GM12878 (cell line): ENCODE results near the gene RRAD. TPM values are rescaled to one million over a fixed set of nuclear protein-coding genes. Genes with fewer than 3 reads are reported as not detected.

Experiments
- ATAC-seq: fragments of 200-7000 bp; cut with Tn5 transposase; 3 replicates; pipeline ENCODE4 v1.9.1; 2020; ENCODE audit warnings: mild to moderate bottlenecking, moderate library complexity
- BruUV-seq: library from RNA; stranded (reverse); fragments of 400-500 nt; replicated peaks from 2 replicates; lab custom pipeline; 2021; lab: Mats Ljungman, UMichigan
- CTCF ChIA-PET: fragments of 300-600 bp; sonication (Branson Sonifier 250); formaldehyde crosslinking; extraction: SDS; loops from one replicate; lab custom pipeline; 2021; ENCODE audit warnings: inconsistent platforms; lab: Yijun Ruan, JAX
- POLR2A ChIA-PET: fragments of 350-600 bp; formaldehyde crosslinking; extraction: SDS; loops from one replicate; lab custom pipeline; 2021; ENCODE audit warnings: inconsistent platforms; lab: Charles Lee
- RAD21 ChIA-PET: fragments of 300-600 bp; sonication (Branson Sonifier 250); formaldehyde crosslinking; loops from one replicate; lab custom pipeline; 2023; ENCODE audit warnings: antibody characterized with exemption; ENCODE audit not compliant: unreplicated experiment; lab: Charles Lee
- SMC1A ChIA-PET: fragments of 300-600 bp; sonication (Branson Sonifier 250); formaldehyde crosslinking; loops from one replicate; lab custom pipeline; 2023; ENCODE audit not compliant: unreplicated experiment, uncharacterized antibody; lab: Charles Lee
- DNase-seq: peaks from one replicate; pipeline ENCODE4 v3.0.0-alpha.2; 2011; ENCODE audit warnings: low read depth, low spot score
- FAIRE-seq: peaks from 3 replicates; lab custom pipeline; 2011; peaks lifted over from hg19 to GRCh38; lab: Jason Lieb, UNC
- H2AFZ ChIP-seq: 2 replicates; pipeline ENCODE4 v1.6.0; 2011; ENCODE audit warnings: low read depth, low read length, control low read depth; ENCODE audit not compliant: control insufficient read depth
- H3K27ac ChIP-seq: 2 replicates; pipeline ENCODE4 v1.5.1; 2011; ENCODE audit warnings: control low read depth; ENCODE audit not compliant: control insufficient read depth, insufficient read depth
- H3K27me3 ChIP-seq, 2 experiments: replicated peaks in 1 of 2; 2 replicates each; pipeline versions ENCODE4 v1.6.0 to v1.6.1; 2011; ENCODE audit warnings: low read length in 1 of 2; ENCODE audit not compliant: control insufficient read depth in 2 of 2, insufficient read depth in 2 of 2
- H3K36me3 ChIP-seq, 2 experiments: 2 replicates each; pipeline ENCODE4 v1.5.1; 2011; ENCODE audit warnings: low read length in 1 of 2; ENCODE audit not compliant: control insufficient read depth in 2 of 2, insufficient read depth in 2 of 2
- H3K4me1 ChIP-seq: 2 replicates; pipeline ENCODE4 v1.6.1; 2011; ENCODE audit warnings: mild to moderate bottlenecking, low read length, moderate library complexity, mixed read lengths; ENCODE audit not compliant: control insufficient read depth, insufficient read depth
- H3K4me2 ChIP-seq: 2 replicates; pipeline ENCODE4 v1.6.0; 2011; ENCODE audit warnings: control low read depth; ENCODE audit not compliant: control insufficient read depth, insufficient read depth
- H3K4me3 ChIP-seq: fragments of 200-600 bp; sonication (generic); 2 replicates; pipeline ENCODE4 v1.5.1; 2016
- H3K79me2 ChIP-seq: 2 replicates; pipeline ENCODE4 v1.6.0; 2011; ENCODE audit warnings: low read length; ENCODE audit not compliant: control insufficient read depth, insufficient read depth
- H3K9ac ChIP-seq: 2 replicates; pipeline ENCODE4 v1.8.0; 2011; ENCODE audit warnings: low read length, control low read depth, mixed read lengths; ENCODE audit not compliant: control insufficient read depth, insufficient read depth
- H3K9me3 ChIP-seq: replicated peaks from 3 replicates; pipeline ENCODE4 v1.5.1; 2011; ENCODE audit warnings: mild to moderate bottlenecking, low read length; ENCODE audit not compliant: control insufficient read depth, insufficient read depth
- H4K20me1 ChIP-seq: 2 replicates; pipeline ENCODE4 v1.6.0; 2011; ENCODE audit not compliant: control insufficient read depth, insufficient read depth
- BCL11A ChIP-seq: IDR thresholded peaks from 2 replicates; pipeline ENCODE4 v1.6.1; 2011; ENCODE audit warnings: low read depth, low read length
- IRF4 ChIP-seq: IDR thresholded peaks from 2 replicates; pipeline ENCODE4 v1.6.1; 2011; ENCODE audit warnings: low read depth, low read length
- KDM1A ChIP-seq: fragments of 200-600 bp; sonication (generic); IDR thresholded peaks from 2 replicates; pipeline ENCODE4 v1.6.1; 2016; ENCODE audit warnings: borderline replicate concordance
- MYC ChIP-seq: IDR thresholded peaks from 2 replicates; pipeline ENCODE4 v1.6.1; 2011; ENCODE audit warnings: mild to moderate bottlenecking, low read length, moderate library complexity, inconsistent platforms; ENCODE audit not compliant: insufficient read depth, insufficient replicate concordance, insufficient read length, severe bottlenecking
- PML ChIP-seq: IDR thresholded peaks from 2 replicates; pipeline ENCODE4 v1.6.1; 2012; ENCODE audit warnings: low read length, inconsistent platforms
- SP1 ChIP-seq: IDR thresholded peaks from one replicate; pipeline ENCODE4 v1.6.1; 2011; ENCODE audit warnings: low read depth, low read length
- SREBF2 ChIP-seq: IDR thresholded peaks from 2 replicates; pipeline ENCODE4 v1.6.1; 2012; ENCODE audit warnings: mild to moderate bottlenecking, low read length
- WGBS: methylation state at CpG from one replicate; pipeline ENCODE4 v1.1.6; 2016; ENCODE audit warnings: low lambda C conversion rate; ENCODE audit not compliant: insufficient replicate concordance, insufficient coverage; ENCODE audit errors: missing lambda C conversion rate; 5-methylcytosine and 5-hydroxymethylcytosine counted together
- in situ Hi-C: fragments of 300-500 bp; cut with MboI; formaldehyde crosslinking; loops from 9 replicates; pipeline ENCODE4 v1.14.3; 2018; ENCODE audit warnings: mixed read lengths
- intact Hi-C: fragments of 100-400 bp; cut with micrococcal nuclease; formaldehyde crosslinking; loops from one replicate; pipeline ENCODE4 v1.14.2; 2022; ENCODE audit not compliant: unreplicated experiment
- polyA plus RNA-seq, 11 experiments: library from polyadenylated mRNA; depleted of rRNA in 4 of 11; unstranded in 6 of 11; stranded (reverse) in 5 of 11; fragments of >200 nt; fragmentation: Nextera tagmentation in 4 of 11; fragmentation: Illumina TruSeq in 1 of 11; extraction: Ambion mirVana in 4 of 11; extraction: Trizol in 1 of 11; gene quantifications; 1 replicate in 1 of 11; 2 replicates in 10 of 11; pipeline versions ENCODE4 v1.2.1 to v1.2.3, GENCODE V29; 2011 to 2016; ENCODE audit warnings: inconsistent platforms in 2 of 11, missing spikeins in 2 of 11, low read depth in 1 of 11
- total RNA-seq, 4 experiments: library from RNA; depleted of rRNA in 3 of 4; stranded (reverse); fragments of >200 nt in 3 of 4; fragmentation: Illumina TruSeq in 1 of 4; extraction: Trizol in 1 of 4; gene quantifications; 2 replicates each; pipeline versions ENCODE4 v1.2.1 to v1.2.3, GENCODE V29; 2013 to 2021
- TF ChIP-seq, protein P1 (sequence below): IDR thresholded peaks from 2 replicates; pipeline ENCODE4 v1.6.1; 2012; ENCODE audit warnings: mild to moderate bottlenecking, low read depth, low read length
- TF ChIP-seq, protein P2 (sequence below): IDR thresholded peaks from 2 replicates; pipeline ENCODE4 v1.6.1; 2011; ENCODE audit warnings: low read depth, mild to moderate bottlenecking, low read length, moderate library complexity, borderline replicate concordance; ENCODE audit errors: extremely low read depth
- TF ChIP-seq, protein P3 (sequence below): fragments of 450-650 bp; IDR thresholded peaks from 2 replicates; pipeline ENCODE4 v1.6.1; 2016; ENCODE audit warnings: mild to moderate bottlenecking, moderate library complexity, borderline replicate concordance
- TF ChIP-seq, protein P4 (sequence below): IDR thresholded peaks from 2 replicates; pipeline ENCODE4 v1.6.1; 2012; ENCODE audit warnings: low read depth, low read length, improper control_type of control experiment

Gene RRAD
- total and polyA plus RNA-seq, 10 of the 15 experiments (the other 5 are each of a cell fraction or from before 2014, with no cell fraction given): 0.11 to 8.5 (median 2.8) TPM

DNA sequence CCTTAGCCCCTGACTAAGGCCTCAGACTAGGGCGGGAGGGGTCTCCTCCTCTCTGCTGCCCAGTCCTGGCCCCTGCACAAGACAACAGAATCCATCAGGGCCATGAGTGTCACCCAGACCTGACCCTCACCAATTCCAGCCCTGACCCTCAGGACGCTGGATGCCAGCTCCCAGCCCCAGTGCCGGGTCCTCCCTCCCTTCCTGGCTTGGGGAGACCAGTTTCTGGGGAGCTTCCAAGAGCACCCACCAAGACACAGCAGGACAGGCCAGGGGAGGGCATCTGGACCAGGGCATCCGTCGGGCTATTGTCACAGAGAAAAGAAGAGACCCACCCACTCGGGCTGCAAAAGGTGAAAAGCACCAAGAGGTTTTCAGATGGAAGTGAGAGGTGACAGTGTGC, 48.4 kb upstream of the RRAD start (continued):
- TF ChIP-seq, protein P1, sequence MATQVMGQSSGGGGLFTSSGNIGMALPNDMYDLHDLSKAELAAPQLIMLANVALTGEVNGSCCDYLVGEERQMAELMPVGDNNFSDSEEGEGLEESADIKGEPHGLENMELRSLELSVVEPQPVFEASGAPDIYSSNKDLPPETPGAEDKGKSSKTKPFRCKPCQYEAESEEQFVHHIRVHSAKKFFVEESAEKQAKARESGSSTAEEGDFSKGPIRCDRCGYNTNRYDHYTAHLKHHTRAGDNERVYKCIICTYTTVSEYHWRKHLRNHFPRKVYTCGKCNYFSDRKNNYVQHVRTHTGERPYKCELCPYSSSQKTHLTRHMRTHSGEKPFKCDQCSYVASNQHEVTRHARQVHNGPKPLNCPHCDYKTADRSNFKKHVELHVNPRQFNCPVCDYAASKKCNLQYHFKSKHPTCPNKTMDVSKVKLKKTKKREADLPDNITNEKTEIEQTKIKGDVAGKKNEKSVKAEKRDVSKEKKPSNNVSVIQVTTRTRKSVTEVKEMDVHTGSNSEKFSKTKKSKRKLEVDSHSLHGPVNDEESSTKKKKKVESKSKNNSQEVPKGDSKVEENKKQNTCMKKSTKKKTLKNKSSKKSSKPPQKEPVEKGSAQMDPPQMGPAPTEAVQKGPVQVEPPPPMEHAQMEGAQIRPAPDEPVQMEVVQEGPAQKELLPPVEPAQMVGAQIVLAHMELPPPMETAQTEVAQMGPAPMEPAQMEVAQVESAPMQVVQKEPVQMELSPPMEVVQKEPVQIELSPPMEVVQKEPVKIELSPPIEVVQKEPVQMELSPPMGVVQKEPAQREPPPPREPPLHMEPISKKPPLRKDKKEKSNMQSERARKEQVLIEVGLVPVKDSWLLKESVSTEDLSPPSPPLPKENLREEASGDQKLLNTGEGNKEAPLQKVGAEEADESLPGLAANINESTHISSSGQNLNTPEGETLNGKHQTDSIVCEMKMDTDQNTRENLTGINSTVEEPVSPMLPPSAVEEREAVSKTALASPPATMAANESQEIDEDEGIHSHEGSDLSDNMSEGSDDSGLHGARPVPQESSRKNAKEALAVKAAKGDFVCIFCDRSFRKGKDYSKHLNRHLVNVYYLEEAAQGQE: no peak
- TF ChIP-seq, protein P2, sequence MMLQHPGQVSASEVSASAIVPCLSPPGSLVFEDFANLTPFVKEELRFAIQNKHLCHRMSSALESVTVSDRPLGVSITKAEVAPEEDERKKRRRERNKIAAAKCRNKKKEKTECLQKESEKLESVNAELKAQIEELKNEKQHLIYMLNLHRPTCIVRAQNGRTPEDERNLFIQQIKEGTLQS: no peak
- TF ChIP-seq PML: no peak

DNA sequence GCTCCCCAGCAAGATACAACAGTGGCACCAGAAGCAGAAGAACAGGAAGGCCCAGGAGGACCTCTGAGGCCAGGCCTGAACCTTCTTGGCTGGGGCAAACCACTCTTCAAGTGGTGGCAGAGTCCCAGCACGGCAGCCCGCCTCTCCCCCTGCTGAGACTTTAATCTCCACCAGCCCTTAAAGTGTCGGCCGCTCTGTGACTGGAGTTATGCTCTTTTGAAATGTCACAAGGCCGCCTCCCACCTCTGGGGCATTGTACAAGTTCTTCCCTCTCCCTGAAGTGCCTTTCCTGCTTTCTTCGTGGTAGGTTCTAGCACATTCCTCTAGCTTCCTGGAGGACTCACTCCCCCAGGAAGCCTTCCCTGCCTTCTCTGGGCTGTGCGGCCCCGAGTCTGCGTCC, 47.6 kb upstream of the RRAD start:
- ChIA-PET RAD21 (no interaction called here), SMC1A (no interaction called here), CTCF (interaction anchor here (1.0 to 1.2 kb wide), 2 partner anchors 12 to 20 kb away, joined by 3 to 4 read pairs; partner anchors contain the start of gene CES3), POLR2A (no interaction called here)
- H3K27me3 ChIP-seq: no peaks in the 10 kb centered on the region; a peak in 1 of 4 replicates
- H3K27ac ChIP-seq: no peak overlapping the region
- H3K9ac ChIP-seq: no peak overlapping the region
- no peak for ATAC-seq
- H2AFZ ChIP-seq: no peak overlapping the region
- H3K4me1 ChIP-seq: peaks cover 3% of the 10 kb centered on the region; the same call in 1 of the 2 replicates
- no TSS peak for BruUV-seq
- H3K79me2 ChIP-seq: no peaks in the 10 kb centered on the region
- DNase-seq: no peak
- in situ Hi-C loops: loop anchor here (10.0 kb wide), 1 partner anchor 182 kb away; the partner anchor contains the start of genes B3GNT9, FBXL8 and TRADD
- FAIRE-seq: no peak
- no peak overlapping the region for H3K4me3 ChIP-seq
- no peak overlapping the region for H3K4me2 ChIP-seq
- no peaks in the 10 kb centered on the region for H4K20me1 ChIP-seq
- no peaks in the 10 kb centered on the region for H3K36me3 ChIP-seq
- WGBS: 42% methylated on average over 9 of the region's 9 CpGs
- intact Hi-C loops: no loop called here
- H3K9me3 ChIP-seq: no peaks in the 10 kb centered on the region
- TF ChIP-seq, protein P3, sequence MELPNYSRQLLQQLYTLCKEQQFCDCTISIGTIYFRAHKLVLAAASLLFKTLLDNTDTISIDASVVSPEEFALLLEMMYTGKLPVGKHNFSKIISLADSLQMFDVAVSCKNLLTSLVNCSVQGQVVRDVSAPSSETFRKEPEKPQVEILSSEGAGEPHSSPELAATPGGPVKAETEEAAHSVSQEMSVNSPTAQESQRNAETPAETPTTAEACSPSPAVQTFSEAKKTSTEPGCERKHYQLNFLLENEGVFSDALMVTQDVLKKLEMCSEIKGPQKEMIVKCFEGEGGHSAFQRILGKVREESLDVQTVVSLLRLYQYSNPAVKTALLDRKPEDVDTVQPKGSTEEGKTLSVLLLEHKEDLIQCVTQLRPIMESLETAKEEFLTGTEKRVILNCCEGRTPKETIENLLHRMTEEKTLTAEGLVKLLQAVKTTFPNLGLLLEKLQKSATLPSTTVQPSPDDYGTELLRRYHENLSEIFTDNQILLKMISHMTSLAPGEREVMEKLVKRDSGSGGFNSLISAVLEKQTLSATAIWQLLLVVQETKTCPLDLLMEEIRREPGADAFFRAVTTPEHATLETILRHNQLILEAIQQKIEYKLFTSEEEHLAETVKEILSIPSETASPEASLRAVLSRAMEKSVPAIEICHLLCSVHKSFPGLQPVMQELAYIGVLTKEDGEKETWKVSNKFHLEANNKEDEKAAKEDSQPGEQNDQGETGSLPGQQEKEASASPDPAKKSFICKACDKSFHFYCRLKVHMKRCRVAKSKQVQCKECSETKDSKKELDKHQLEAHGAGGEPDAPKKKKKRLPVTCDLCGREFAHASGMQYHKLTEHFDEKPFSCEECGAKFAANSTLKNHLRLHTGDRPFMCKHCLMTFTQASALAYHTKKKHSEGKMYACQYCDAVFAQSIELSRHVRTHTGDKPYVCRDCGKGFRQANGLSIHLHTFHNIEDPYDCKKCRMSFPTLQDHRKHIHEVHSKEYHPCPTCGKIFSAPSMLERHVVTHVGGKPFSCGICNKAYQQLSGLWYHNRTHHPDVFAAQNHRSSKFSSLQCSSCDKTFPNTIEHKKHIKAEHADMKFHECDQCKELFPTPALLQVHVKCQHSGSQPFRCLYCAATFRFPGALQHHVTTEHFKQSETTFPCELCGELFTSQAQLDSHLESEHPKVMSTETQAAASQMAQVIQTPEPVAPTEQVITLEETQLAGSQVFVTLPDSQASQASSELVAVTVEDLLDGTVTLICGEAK: no peak
- TF ChIP-seq, protein P2: no peak
- TF ChIP-seq KDM1A (no peak), SP1 (no peak), PML (no peak), MYC (no peak), SREBF2 (no peak), IRF4 (no peak), BCL11A (no peak)
- TF ChIP-seq, protein P4, sequence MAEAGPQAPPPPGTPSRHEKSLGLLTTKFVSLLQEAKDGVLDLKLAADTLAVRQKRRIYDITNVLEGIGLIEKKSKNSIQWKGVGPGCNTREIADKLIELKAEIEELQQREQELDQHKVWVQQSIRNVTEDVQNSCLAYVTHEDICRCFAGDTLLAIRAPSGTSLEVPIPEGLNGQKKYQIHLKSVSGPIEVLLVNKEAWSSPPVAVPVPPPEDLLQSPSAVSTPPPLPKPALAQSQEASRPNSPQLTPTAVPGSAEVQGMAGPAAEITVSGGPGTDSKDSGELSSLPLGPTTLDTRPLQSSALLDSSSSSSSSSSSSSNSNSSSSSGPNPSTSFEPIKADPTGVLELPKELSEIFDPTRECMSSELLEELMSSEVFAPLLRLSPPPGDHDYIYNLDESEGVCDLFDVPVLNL: no peak
